Calu3 (cell line): Measurements from ENCODE around the gene TTLL10. TPM values are rescaled to one million over a fixed set of nuclear protein-coding genes. Genes with fewer than 3 reads are reported as not detected.

Source experiments
- BruUV-seq: library from RNA; stranded (reverse); fragments of 400-500 nt; replicated peaks from 2 replicates; lab custom pipeline; 2021; lab: Mats Ljungman, UMichigan
- CTCF ChIA-PET: fragments of 300-600 bp; sonication (Branson Sonifier 250); formaldehyde crosslinking; loops from one replicate; lab custom pipeline; 2022; ENCODE audit warnings: antibody characterized with exemption; lab: Charles Lee
- DNase-seq: peaks from one replicate; pipeline ENCODE4 v3.0.0; 2022
- H3K27ac Mint-ChIP-seq: one replicate; pipeline ENCODE4 v1.8.0; 2022; ENCODE audit warnings: mixed read lengths; ENCODE audit not compliant: unreplicated experiment
- H3K27me3 Mint-ChIP-seq: one replicate; pipeline ENCODE4 v1.8.0; 2022; ENCODE audit warnings: mixed read lengths; ENCODE audit not compliant: unreplicated experiment
- H3K36me3 Mint-ChIP-seq: one replicate; pipeline ENCODE4 v1.8.0; 2022; ENCODE audit warnings: mild to moderate bottlenecking, moderate library complexity, mixed read lengths; ENCODE audit not compliant: insufficient read depth, unreplicated experiment
- H3K4me1 Mint-ChIP-seq: one replicate; pipeline ENCODE4 v1.8.0; 2022; ENCODE audit warnings: mild to moderate bottlenecking, low read depth, mixed read lengths; ENCODE audit not compliant: unreplicated experiment
- H3K4me3 Mint-ChIP-seq: one replicate; pipeline ENCODE4 v1.8.0; 2022; ENCODE audit warnings: mild to moderate bottlenecking, low read depth, moderate library complexity, mixed read lengths; ENCODE audit not compliant: unreplicated experiment
- H3K9me3 Mint-ChIP-seq: one replicate; pipeline ENCODE4 v1.8.0; 2022; ENCODE audit warnings: low read depth, mixed read lengths; ENCODE audit not compliant: unreplicated experiment
- intact Hi-C: fragments of 100-400 bp; cut with micrococcal nuclease; formaldehyde crosslinking; loops from one replicate; pipeline ENCODE4 v1.10.0; 2022; ENCODE audit not compliant: unreplicated experiment
- total RNA-seq: library from RNA; stranded (reverse); gene quantifications from 2 replicates; pipeline ENCODE4 v1.2.3, GENCODE V29; 2022
- TF ChIP-seq, protein P1 (sequence below): fragments of 200-600 bp; IDR thresholded peaks from one replicate; pipeline ENCODE4 v1.8.0; 2022; ENCODE audit warnings: antibody characterized with exemption; ENCODE audit not compliant: unreplicated experiment

Gene TTLL10
- total RNA-seq, 1 experiment from 2014 or later = 3.5 TPM

DNA sequence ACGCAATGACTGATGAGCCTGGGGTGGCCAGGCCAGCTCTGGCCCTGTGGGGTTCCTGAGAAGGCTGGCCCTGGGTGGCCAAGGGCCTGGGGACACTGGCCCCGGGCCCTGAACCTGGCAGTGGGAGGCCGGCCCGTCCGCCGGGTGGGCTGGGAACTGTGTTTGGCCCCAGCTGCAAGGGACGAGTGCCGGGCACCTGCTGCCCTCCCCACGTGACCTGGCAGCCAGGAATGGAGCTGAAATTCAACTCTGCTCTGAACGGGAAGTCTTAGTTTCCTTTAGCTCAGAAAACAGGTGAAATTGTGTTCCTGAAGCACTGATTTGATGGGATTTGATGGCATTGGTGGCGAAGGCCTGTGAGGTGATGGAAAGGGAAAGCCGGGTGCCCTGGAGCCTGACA is 8.2 kb upstream of the TTLL10 start:
- Mint-ChIP-seq H3K4me1 (peaks cover 9% of the 10 kb centered on the region), H3K27me3 (no peaks in the 10 kb centered on the region), H3K36me3 (peaks cover 75% of the 10 kb centered on the region), H3K27ac (peak overlapping the region; percentile 92), H3K4me3 (peak overlapping the region; percentile 96), H3K9me3 (no peaks in the 10 kb centered on the region)
- no TSS peak for BruUV-seq
- TF ChIP-seq, protein P1, sequence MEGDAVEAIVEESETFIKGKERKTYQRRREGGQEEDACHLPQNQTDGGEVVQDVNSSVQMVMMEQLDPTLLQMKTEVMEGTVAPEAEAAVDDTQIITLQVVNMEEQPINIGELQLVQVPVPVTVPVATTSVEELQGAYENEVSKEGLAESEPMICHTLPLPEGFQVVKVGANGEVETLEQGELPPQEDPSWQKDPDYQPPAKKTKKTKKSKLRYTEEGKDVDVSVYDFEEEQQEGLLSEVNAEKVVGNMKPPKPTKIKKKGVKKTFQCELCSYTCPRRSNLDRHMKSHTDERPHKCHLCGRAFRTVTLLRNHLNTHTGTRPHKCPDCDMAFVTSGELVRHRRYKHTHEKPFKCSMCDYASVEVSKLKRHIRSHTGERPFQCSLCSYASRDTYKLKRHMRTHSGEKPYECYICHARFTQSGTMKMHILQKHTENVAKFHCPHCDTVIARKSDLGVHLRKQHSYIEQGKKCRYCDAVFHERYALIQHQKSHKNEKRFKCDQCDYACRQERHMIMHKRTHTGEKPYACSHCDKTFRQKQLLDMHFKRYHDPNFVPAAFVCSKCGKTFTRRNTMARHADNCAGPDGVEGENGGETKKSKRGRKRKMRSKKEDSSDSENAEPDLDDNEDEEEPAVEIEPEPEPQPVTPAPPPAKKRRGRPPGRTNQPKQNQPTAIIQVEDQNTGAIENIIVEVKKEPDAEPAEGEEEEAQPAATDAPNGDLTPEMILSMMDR = no peak
- intact Hi-C loops = loop anchor here (10.0 kb wide), 1 partner anchor 69 kb away; the partner anchor contains the start of genes B3GALT6 and SDF4
- CTCF ChIA-PET = interaction anchor here (1.0 kb wide), 1 partner anchor 28 kb away, joined by 3 read pairs; no protein-coding TSS in a partner anchor
- no peak for DNase-seq

- CTCF ChIA-PET = interaction anchor here (1.0 kb wide), 1 partner anchor 29 kb away, joined by 3 read pairs; no protein-coding TSS in a partner anchor
- intact Hi-C loops = loop anchor here (10.0 kb wide), 1 partner anchor 69 kb away; the partner anchor contains the start of genes B3GALT6 and SDF4
Measured at GRCh38 chr1:1165900-1166421, 7.7 kb upstream of the TTLL10 start.

DNA sequence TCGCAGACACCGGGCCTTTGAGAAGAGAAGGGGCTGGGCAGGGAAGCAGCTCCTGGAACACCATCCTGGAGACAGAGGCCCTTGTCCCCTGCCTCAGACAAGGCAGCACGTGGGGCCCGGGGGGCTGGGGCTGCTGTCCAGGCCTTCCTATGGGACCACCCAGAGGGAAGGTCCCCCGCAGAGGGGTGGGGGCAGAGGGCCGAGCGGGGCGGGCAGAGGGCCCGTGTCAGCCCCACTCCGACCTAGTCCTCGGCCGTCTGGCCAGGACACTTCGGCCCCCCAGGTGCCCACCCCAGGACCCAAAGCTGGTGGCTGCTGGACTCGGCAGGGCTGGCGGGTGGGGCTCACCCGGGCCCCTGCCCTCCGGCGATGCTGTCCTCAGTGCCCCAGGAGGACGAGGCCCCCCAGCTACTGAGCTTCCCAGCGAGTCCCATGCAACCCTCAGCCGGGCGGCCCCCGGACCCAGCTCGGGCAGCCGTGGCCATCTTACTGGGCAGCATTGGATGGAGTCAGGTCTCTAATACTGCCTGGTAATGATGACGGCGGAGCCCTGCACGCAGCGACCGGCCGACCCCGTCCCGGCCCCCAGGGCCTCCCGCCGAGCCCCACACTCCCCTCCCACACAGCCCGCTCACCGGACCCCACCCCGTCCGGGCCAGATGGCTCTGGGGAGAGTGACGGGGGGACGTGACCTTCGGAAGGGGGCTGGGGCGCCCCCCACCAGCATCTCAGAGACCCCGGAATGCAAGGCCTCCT is 6.9 kb upstream of the TTLL10 start:
- Mint-ChIP-seq H3K36me3 (peaks cover 71% of the 10 kb centered on the region), H3K27ac (no peak overlapping the region), H3K9me3 (no peaks in the 10 kb centered on the region), H3K27me3 (no peaks in the 10 kb centered on the region), H3K4me3 (peak overlapping the region; percentile 96), H3K4me1 (peaks cover 9% of the 10 kb centered on the region)
- intact Hi-C loops = loop anchor here (10.0 kb wide), 1 partner anchor 68 kb away; the partner anchor contains the start of genes B3GALT6 and SDF4
- no TSS peak for BruUV-seq
- CTCF ChIA-PET = no interaction called here
- DNase-seq = no peak
- TF ChIP-seq, protein P1 = no peak

More at GRCh38 chr1:1165900-1166421, 7.7 kb upstream of the TTLL10 start:
- no TSS peak for BruUV-seq
- H3K27me3 Mint-ChIP-seq = no peaks in the 10 kb centered on the region
- H3K4me3 Mint-ChIP-seq = peak overlapping the region; percentile 96
- H3K9me3 Mint-ChIP-seq = no peaks in the 10 kb centered on the region
- peaks cover 71% of the 10 kb centered on the region for H3K36me3 Mint-ChIP-seq
- H3K27ac Mint-ChIP-seq = peak overlapping the region; percentile 92
- H3K4me1 Mint-ChIP-seq = peaks cover 9% of the 10 kb centered on the region
- TF ChIP-seq, protein P1 = no peak
- peak; percentile 41 for DNase-seq

DNA sequence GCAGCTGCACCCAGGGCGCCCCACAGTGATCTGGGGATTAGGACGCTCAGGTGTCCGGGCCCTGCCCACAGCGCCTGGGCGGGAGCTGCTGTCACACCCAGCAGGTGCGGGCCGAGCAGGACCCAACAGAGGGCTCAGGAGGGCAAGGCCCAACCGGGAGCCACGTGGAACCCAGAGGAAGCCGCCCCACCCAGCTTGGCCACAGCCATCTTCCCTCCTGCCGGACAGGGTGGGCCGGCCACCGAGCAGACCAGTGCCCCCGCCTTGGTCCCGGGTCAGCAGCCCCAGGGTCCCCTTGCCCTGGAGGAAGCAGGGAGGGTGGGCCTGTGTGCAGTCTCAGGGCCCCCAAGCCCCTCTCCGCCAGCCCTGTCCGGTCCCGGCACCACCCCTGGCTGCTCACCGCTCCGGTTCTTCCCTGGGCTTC is 6.3 kb upstream of the TTLL10 start:
- CTCF ChIA-PET = no interaction called here
- no peaks in the 10 kb centered on the region for H3K27me3 Mint-ChIP-seq
- TF ChIP-seq, protein P1 = no peak
- H3K9me3 Mint-ChIP-seq = no peaks in the 10 kb centered on the region
- H3K4me1 Mint-ChIP-seq = peaks cover 9% of the 10 kb centered on the region
- DNase-seq = no peak
- intact Hi-C loops = loop anchor here (10.0 kb wide), 1 partner anchor 67 kb away; the partner anchor contains the start of genes B3GALT6 and SDF4
- H3K27ac Mint-ChIP-seq = no peak overlapping the region
- peaks cover 72% of the 10 kb centered on the region for H3K36me3 Mint-ChIP-seq
- peak overlapping the region; percentile 96 for H3K4me3 Mint-ChIP-seq
- BruUV-seq = no TSS peak
